NCI-H187 (cell line): Measurements from ENCODE around the gene UNC79.
"Not testable (repeated sequence)": the region's sequence is repeated elsewhere in the genome, so short reads cannot be mapped to it uniquely, and the experiment has no call there.

Experiments used
- DNase-seq, 2 experiments: peaks; one replicate each; lab custom pipeline; 2025; lab: John Stamatoyannopoulos, UW

UNC79 gene

GRCh38 chr14:93493622-93494021 is 62.9 kb downstream of the UNC79 start:
- not testable (repeated sequence) for DNase-seq

GRCh38 chr14:93496856-93497741 is 66.4 kb downstream of the UNC79 start:
- DNase-seq: no peak

- no peak for DNase-seq
Observed at GRCh38 chr14:93510056-93510455, 79.3 kb downstream of the UNC79 start.

- no peak for DNase-seq
Observed at GRCh38 chr14:93511001-93511400, 80.3 kb downstream of the UNC79 start.

GRCh38 chr14:93520053-93520607 is 89.4 kb downstream of the UNC79 start:
- DNase-seq: no peak

GRCh38 chr14:93522221-93522620 is 91.5 kb downstream of the UNC79 start:
- no peak for DNase-seq

- DNase-seq: not testable (repeated sequence)
Observed at GRCh38 chr14:93525216-93525615, 94.5 kb downstream of the UNC79 start.

- no peak for DNase-seq
Observed at GRCh38 chr14:93525696-93526451, 95.1 kb downstream of the UNC79 start.

GRCh38 chr14:93527203-93527607 is 96.5 kb downstream of the UNC79 start:
- no peak for DNase-seq

- no peak for DNase-seq
Observed at GRCh38 chr14:93528884-93529558, 98.3 kb downstream of the UNC79 start.

- no peak for DNase-seq
Observed at GRCh38 chr14:93531644-93532043, 100.9 kb downstream of the UNC79 start.

- DNase-seq: no peak
Observed at GRCh38 chr14:93532541-93532940, 101.8 kb downstream of the UNC79 start.

- no peak for DNase-seq
Observed at GRCh38 chr14:93533437-93533836, 102.7 kb downstream of the UNC79 start.

- DNase-seq: no peak
Observed at GRCh38 chr14:93533842-93534241, 103.1 kb downstream of the UNC79 start.

GRCh38 chr14:93535537-93535936 is 104.8 kb downstream of the UNC79 start:
- DNase-seq: no peak

- DNase-seq: no peak
Observed at GRCh38 chr14:93536945-93537344, 106.2 kb downstream of the UNC79 start.

- DNase-seq: no peak
Observed at GRCh38 chr14:93537951-93538350, 107.2 kb downstream of the UNC79 start.

- no peak for DNase-seq
Observed at GRCh38 chr14:93538413-93538812, 107.7 kb downstream of the UNC79 start.

GRCh38 chr14:93540235-93540634 is 109.5 kb downstream of the UNC79 start:
- DNase-seq: no peak

GRCh38 chr14:93543766-93544165 is 113.0 kb downstream of the UNC79 start:
- DNase-seq: no peak

- no peak for DNase-seq
Observed at GRCh38 chr14:93544212-93544611, 113.5 kb downstream of the UNC79 start.

GRCh38 chr14:93546642-93547041 is 115.9 kb downstream of the UNC79 start:
- no peak for DNase-seq
